ENCODE data around the gene TSPYL4. TPM values are rescaled to one million over a fixed set of nuclear protein-coding genes. Genes with fewer than 3 reads are reported as not detected.

Gene TSPYL4
- total RNA-seq, 1 experiment from 2014 or later: 15.3 TPM

DNA sequence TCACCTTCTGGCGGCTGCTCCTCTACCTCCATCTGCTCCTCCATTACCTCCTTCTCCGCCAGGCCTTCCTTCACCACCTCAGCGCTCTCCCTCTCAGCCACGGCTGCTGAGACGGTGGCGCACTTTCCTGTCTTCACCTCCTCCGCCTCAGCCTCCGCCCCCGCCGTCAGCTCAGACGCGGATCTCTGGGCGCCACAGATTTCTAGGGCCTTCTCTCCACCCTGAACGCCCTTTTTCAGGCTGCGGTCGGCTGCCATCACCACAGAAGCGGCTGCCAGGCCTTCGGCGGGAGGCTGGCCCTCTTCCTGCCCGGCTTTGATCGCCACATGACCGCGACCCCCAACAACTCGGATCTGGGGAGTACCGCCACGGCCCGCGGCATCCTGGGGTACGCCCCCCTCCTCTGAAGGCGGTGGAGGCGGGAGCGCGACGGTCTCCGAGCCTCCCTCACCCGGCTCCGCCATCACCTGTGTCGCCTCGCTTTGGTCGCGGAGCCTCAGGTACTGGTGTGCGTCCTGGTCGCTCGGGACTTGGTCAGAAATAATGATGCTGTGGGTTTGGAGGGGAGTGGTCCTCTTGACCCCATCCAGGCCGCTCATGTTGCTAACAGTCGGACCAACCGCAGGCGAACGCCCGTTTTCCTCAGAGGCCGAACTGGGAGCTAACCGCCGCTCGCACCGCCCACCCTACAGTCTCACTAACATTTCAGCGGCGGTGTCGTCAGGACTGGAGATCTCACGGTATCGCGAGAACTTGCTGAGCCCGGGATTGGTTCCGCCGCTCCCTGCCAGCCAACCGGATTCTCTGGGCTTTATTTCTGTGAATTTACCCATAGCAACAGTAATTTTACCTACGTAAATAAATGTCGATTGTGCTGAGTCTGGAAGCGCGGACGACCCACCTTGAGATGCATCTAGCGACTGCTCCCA lies 25.6 kb upstream of the TSPYL4 start, which contains the start of gene TSPYL1 (continued):
- TF ChIP-seq, protein P1, sequence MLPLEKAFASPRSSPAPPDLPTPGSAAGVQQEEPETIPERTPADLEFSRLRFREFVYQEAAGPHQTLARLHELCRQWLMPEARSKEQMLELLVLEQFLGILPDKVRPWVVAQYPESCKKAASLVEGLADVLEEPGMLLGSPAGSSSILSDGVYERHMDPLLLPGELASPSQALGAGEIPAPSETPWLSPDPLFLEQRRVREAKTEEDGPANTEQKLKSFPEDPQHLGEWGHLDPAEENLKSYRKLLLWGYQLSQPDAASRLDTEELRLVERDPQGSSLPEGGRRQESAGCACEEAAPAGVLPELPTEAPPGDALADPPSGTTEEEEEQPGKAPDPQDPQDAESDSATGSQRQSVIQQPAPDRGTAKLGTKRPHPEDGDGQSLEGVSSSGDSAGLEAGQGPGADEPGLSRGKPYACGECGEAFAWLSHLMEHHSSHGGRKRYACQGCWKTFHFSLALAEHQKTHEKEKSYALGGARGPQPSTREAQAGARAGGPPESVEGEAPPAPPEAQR (CRISPR knock-in tag; IDR thresholded peaks at IDR 0.05): no peak
- TF ChIP-seq TEAD4 (CRISPR knock-in tag; IDR thresholded peaks at IDR 0.05) (no peak), IRF2 (CRISPR knock-in tag; IDR thresholded peaks at IDR 0.05; ENCODE audit: borderline replicate concordance, low read depth) (no peak), SP1 (CRISPR knock-in tag; conservative IDR thresholded peaks at IDR 0.05) (0 out of 2 replicates have a peak, but pooled peaks have one; percentile 27), OVOL2 (CRISPR knock-in tag; IDR thresholded peaks at IDR 0.05; ENCODE audit: borderline replicate concordance) (no peak), ZBTB21 (CRISPR knock-in tag; IDR thresholded peaks at IDR 0.05; ENCODE audit: borderline replicate concordance) (no peak), CREB1 (CRISPR knock-in tag; IDR thresholded peaks at IDR 0.05) (no peak), ESRRA (CRISPR knock-in tag; IDR thresholded peaks at IDR 0.05; ENCODE audit: borderline replicate concordance) (0 out of 2 replicates have a peak, but pooled peaks have one; percentile 50), GRHL2 (CRISPR knock-in tag; IDR thresholded peaks at IDR 0.05; ENCODE audit: insufficient replicate concordance, severe bottlenecking) (no peak), ZNF423 (CRISPR knock-in tag; IDR thresholded peaks at IDR 0.05) (no peak)
- TF ChIP-seq, protein P2, sequence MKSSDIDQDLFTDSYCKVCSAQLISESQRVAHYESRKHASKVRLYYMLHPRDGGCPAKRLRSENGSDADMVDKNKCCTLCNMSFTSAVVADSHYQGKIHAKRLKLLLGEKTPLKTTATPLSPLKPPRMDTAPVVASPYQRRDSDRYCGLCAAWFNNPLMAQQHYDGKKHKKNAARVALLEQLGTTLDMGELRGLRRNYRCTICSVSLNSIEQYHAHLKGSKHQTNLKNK (CRISPR knock-in tag; IDR thresholded peaks at IDR 0.05): no peak
- TF ChIP-seq, protein P3, sequence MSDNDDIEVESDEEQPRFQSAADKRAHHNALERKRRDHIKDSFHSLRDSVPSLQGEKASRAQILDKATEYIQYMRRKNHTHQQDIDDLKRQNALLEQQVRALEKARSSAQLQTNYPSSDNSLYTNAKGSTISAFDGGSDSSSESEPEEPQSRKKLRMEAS (CRISPR knock-in tag; IDR thresholded peaks at IDR 0.05): peak; percentile 69
- TF ChIP-seq, protein P4, sequence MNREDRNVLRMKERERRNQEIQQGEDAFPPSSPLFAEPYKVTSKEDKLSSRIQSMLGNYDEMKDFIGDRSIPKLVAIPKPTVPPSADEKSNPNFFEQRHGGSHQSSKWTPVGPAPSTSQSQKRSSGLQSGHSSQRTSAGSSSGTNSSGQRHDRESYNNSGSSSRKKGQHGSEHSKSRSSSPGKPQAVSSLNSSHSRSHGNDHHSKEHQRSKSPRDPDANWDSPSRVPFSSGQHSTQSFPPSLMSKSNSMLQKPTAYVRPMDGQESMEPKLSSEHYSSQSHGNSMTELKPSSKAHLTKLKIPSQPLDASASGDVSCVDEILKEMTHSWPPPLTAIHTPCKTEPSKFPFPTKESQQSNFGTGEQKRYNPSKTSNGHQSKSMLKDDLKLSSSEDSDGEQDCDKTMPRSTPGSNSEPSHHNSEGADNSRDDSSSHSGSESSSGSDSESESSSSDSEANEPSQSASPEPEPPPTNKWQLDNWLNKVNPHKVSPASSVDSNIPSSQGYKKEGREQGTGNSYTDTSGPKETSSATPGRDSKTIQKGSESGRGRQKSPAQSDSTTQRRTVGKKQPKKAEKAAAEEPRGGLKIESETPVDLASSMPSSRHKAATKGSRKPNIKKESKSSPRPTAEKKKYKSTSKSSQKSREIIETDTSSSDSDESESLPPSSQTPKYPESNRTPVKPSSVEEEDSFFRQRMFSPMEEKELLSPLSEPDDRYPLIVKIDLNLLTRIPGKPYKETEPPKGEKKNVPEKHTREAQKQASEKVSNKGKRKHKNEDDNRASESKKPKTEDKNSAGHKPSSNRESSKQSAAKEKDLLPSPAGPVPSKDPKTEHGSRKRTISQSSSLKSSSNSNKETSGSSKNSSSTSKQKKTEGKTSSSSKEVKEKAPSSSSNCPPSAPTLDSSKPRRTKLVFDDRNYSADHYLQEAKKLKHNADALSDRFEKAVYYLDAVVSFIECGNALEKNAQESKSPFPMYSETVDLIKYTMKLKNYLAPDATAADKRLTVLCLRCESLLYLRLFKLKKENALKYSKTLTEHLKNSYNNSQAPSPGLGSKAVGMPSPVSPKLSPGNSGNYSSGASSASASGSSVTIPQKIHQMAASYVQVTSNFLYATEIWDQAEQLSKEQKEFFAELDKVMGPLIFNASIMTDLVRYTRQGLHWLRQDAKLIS (CRISPR knock-in tag; IDR thresholded peaks at IDR 0.05; ENCODE audit: borderline replicate concordance): peak; percentile 92
- TF ChIP-seq, protein P5, sequence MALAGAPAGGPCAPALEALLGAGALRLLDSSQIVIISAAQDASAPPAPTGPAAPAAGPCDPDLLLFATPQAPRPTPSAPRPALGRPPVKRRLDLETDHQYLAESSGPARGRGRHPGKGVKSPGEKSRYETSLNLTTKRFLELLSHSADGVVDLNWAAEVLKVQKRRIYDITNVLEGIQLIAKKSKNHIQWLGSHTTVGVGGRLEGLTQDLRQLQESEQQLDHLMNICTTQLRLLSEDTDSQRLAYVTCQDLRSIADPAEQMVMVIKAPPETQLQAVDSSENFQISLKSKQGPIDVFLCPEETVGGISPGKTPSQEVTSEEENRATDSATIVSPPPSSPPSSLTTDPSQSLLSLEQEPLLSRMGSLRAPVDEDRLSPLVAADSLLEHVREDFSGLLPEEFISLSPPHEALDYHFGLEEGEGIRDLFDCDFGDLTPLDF (CRISPR knock-in tag; IDR thresholded peaks at IDR 0.05): 0 out of 2 replicates have a peak, but pooled peaks have one; percentile 20
- TF ChIP-seq, protein P6, sequence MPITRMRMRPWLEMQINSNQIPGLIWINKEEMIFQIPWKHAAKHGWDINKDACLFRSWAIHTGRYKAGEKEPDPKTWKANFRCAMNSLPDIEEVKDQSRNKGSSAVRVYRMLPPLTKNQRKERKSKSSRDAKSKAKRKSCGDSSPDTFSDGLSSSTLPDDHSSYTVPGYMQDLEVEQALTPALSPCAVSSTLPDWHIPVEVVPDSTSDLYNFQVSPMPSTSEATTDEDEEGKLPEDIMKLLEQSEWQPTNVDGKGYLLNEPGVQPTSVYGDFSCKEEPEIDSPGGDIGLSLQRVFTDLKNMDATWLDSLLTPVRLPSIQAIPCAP (CRISPR knock-in tag; IDR thresholded peaks at IDR 0.05): no peak
- TF ChIP-seq, protein P7, sequence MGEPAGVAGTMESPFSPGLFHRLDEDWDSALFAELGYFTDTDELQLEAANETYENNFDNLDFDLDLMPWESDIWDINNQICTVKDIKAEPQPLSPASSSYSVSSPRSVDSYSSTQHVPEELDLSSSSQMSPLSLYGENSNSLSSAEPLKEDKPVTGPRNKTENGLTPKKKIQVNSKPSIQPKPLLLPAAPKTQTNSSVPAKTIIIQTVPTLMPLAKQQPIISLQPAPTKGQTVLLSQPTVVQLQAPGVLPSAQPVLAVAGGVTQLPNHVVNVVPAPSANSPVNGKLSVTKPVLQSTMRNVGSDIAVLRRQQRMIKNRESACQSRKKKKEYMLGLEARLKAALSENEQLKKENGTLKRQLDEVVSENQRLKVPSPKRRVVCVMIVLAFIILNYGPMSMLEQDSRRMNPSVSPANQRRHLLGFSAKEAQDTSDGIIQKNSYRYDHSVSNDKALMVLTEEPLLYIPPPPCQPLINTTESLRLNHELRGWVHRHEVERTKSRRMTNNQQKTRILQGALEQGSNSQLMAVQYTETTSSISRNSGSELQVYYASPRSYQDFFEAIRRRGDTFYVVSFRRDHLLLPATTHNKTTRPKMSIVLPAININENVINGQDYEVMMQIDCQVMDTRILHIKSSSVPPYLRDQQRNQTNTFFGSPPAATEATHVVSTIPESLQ (CRISPR knock-in tag; IDR thresholded peaks at IDR 0.05): no peak
- TF ChIP-seq, protein P8, sequence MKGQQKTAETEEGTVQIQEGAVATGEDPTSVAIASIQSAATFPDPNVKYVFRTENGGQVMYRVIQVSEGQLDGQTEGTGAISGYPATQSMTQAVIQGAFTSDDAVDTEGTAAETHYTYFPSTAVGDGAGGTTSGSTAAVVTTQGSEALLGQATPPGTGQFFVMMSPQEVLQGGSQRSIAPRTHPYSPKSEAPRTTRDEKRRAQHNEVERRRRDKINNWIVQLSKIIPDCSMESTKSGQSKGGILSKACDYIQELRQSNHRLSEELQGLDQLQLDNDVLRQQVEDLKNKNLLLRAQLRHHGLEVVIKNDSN (CRISPR knock-in tag; IDR thresholded peaks at IDR 0.05): peak; percentile 52; the same call in 1 of the 2 replicates
- TF ChIP-seq, protein P9, sequence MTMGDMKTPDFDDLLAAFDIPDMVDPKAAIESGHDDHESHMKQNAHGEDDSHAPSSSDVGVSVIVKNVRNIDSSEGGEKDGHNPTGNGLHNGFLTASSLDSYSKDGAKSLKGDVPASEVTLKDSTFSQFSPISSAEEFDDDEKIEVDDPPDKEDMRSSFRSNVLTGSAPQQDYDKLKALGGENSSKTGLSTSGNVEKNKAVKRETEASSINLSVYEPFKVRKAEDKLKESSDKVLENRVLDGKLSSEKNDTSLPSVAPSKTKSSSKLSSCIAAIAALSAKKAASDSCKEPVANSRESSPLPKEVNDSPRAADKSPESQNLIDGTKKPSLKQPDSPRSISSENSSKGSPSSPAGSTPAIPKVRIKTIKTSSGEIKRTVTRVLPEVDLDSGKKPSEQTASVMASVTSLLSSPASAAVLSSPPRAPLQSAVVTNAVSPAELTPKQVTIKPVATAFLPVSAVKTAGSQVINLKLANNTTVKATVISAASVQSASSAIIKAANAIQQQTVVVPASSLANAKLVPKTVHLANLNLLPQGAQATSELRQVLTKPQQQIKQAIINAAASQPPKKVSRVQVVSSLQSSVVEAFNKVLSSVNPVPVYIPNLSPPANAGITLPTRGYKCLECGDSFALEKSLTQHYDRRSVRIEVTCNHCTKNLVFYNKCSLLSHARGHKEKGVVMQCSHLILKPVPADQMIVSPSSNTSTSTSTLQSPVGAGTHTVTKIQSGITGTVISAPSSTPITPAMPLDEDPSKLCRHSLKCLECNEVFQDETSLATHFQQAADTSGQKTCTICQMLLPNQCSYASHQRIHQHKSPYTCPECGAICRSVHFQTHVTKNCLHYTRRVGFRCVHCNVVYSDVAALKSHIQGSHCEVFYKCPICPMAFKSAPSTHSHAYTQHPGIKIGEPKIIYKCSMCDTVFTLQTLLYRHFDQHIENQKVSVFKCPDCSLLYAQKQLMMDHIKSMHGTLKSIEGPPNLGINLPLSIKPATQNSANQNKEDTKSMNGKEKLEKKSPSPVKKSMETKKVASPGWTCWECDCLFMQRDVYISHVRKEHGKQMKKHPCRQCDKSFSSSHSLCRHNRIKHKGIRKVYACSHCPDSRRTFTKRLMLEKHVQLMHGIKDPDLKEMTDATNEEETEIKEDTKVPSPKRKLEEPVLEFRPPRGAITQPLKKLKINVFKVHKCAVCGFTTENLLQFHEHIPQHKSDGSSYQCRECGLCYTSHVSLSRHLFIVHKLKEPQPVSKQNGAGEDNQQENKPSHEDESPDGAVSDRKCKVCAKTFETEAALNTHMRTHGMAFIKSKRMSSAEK (CRISPR knock-in tag; IDR thresholded peaks at IDR 0.05; ENCODE audit: borderline replicate concordance): no peak
- TF ChIP-seq, protein P10, sequence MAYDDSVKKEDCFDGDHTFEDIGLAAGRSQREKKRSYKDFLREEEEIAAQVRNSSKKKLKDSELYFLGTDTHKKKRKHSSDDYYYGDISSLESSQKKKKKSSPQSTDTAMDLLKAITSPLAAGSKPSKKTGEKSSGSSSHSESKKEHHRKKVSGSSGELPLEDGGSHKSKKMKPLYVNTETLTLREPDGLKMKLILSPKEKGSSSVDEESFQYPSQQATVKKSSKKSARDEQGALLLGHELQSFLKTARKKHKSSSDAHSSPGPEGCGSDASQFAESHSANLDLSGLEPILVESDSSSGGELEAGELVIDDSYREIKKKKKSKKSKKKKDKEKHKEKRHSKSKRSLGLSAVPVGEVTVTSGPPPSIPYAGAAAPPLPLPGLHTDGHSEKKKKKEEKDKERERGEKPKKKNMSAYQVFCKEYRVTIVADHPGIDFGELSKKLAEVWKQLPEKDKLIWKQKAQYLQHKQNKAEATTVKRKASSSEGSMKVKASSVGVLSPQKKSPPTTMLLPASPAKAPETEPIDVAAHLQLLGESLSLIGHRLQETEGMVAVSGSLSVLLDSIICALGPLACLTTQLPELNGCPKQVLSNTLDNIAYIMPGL (CRISPR knock-in tag; IDR thresholded peaks at IDR 0.05): peak; percentile 65
